ENCODE results near the gene ZNF561.

DNA sequence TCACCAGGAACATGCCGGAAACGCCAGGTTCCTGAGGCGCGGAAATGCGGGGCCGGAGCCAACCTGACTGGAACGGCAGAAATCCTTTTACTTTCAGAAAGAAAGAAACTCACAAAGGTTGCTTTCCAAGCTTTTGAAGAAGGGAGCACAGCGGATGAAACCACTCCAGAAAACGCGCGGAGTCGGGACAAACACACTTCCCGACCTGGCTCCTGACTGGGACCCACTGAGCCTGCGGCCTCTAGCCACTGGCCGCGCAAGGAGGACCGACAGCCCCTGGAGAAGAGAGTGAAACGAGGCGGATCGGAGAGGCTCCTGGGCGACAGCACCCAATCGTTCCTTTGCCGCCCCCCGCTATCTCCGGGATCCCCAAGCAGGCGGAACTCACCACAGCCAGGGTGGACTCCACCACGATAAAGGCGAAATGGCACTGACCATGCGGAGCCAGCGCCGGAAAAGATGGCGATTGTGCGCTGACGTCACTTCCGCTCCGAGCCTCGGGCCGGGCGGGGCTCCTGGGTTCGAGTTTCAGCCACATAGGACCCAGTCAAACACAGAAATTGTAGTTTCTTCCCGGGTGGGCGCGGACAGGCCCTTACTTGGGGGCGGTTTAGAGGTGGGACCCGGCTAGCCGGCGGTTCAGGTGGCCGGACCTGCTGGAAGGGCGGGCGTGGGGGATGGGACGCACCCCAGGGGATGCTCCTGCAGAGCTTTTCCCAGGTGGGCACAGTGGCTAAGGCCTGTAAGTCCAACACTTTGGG, 36.8 kb downstream of the ZNF561 start, which contains the start of gene ZNF121:
- TF ChIP-seq, protein P1, sequence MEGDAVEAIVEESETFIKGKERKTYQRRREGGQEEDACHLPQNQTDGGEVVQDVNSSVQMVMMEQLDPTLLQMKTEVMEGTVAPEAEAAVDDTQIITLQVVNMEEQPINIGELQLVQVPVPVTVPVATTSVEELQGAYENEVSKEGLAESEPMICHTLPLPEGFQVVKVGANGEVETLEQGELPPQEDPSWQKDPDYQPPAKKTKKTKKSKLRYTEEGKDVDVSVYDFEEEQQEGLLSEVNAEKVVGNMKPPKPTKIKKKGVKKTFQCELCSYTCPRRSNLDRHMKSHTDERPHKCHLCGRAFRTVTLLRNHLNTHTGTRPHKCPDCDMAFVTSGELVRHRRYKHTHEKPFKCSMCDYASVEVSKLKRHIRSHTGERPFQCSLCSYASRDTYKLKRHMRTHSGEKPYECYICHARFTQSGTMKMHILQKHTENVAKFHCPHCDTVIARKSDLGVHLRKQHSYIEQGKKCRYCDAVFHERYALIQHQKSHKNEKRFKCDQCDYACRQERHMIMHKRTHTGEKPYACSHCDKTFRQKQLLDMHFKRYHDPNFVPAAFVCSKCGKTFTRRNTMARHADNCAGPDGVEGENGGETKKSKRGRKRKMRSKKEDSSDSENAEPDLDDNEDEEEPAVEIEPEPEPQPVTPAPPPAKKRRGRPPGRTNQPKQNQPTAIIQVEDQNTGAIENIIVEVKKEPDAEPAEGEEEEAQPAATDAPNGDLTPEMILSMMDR (IDR thresholded peaks at IDR 0.05) = no peak
- TF ChIP-seq EZH2 (IDR thresholded peaks at IDR 0.05) (no peak), EZH2phosphoT487 (IDR thresholded peaks at IDR 0.05) (no peak)

Data from neural progenitor cell (in vitro differentiated cells).